ENCODE results near the gene CDSN. TPM values are rescaled to one million over a fixed set of nuclear protein-coding genes. Genes with fewer than 3 reads are reported as not detected.

CDSN gene
- total and polyA plus RNA-seq, 12 donors: 0.03 to 0.08 TPM; not detected in 10

- DNase-seq: no peak
- no peaks in the 10 kb centered on the region for H3K4me1 ChIP-seq (replicated peaks in 1 of 2)
- no peaks in the 10 kb centered on the region for H3K36me3 ChIP-seq (replicated peaks in 1 of 2)
- no peaks in the 10 kb centered on the region for H3K27me3 ChIP-seq
- intact Hi-C loops (cut with DNase I): no loop called here
- H3K9me3 ChIP-seq (replicated peaks in 1 of 3): no peaks in the 10 kb centered on the region
- TF ChIP-seq CTCF (IDR thresholded peaks at IDR 0.05) (no peak), POLR2A (IDR thresholded peaks at IDR 0.05) (no peak)
- WGBS, 4 donors: 59 to 78% (median 72%) methylated on average over 10 to 11 of the region's 11 CpGs
- H3K4me3 ChIP-seq: no peak overlapping the region
- H3K27ac ChIP-seq: no peak overlapping the region
Measured at GRCh38 chr6:31143148-31143547, 22.9 kb upstream of the CDSN start.

GRCh38 chr6:31142361-31142761 lies 22.1 kb upstream of the CDSN start:
- H3K36me3 ChIP-seq (replicated peaks in 1 of 2): no peaks in the 10 kb centered on the region
- TF ChIP-seq POLR2A (IDR thresholded peaks at IDR 0.05) (no peak), CTCF (IDR thresholded peaks at IDR 0.05) (no peak)
- peaks cover 0 to 4% of the 10 kb centered on the region in 2 donors for H3K4me1 ChIP-seq (replicated peaks in 1 of 2)
- no peak for DNase-seq
- no peaks in the 10 kb centered on the region for H3K27me3 ChIP-seq
- no peaks in the 10 kb centered on the region for H3K9me3 ChIP-seq (replicated peaks in 1 of 3)
- intact Hi-C loops (cut with DNase I): no loop called here
- no peak overlapping the region for H3K4me3 ChIP-seq
- 57 to 71% (median 65%) methylated on average over 2 of the region's 2 CpGs for WGBS, 4 donors
- H3K27ac ChIP-seq: no peak overlapping the region

GRCh38 chr6:31140643-31141042 lies 20.4 kb upstream of the CDSN start:
- Histone ChIP-seq H3K27ac (no peak overlapping the region), H3K4me1 (replicated peaks in 1 of 2) (peaks cover 0 to 4% of the 10 kb centered on the region in 2 donors), H3K27me3 (no peaks in the 10 kb centered on the region), H3K36me3 (replicated peaks in 1 of 2) (no peaks in the 10 kb centered on the region), H3K9me3 (replicated peaks in 1 of 3) (no peaks in the 10 kb centered on the region), H3K4me3 (no peak overlapping the region)
- no peak for DNase-seq
- TF ChIP-seq CTCF (IDR thresholded peaks at IDR 0.05): no peak
- no peak for TF ChIP-seq POLR2A (IDR thresholded peaks at IDR 0.05)
- 76 to 97% (median 84%) methylated on average over 7 to 15 of the region's 15 CpGs for WGBS, 4 donors
- intact Hi-C loops (cut with DNase I): no loop called here

- no peaks in the 10 kb centered on the region for H3K36me3 ChIP-seq (replicated peaks in 1 of 2)
- DNase-seq: no peak
- no peaks in the 10 kb centered on the region for H3K9me3 ChIP-seq (replicated peaks in 1 of 3)
- no peaks in the 10 kb centered on the region for H3K27me3 ChIP-seq
- peaks cover 0 to 4% of the 10 kb centered on the region in 2 donors for H3K4me1 ChIP-seq (replicated peaks in 1 of 2)
- 19 to 34% (median 22%) methylated on average over 4 of the region's 4 CpGs for WGBS, 4 donors
- H3K27ac ChIP-seq: no peak overlapping the region
- no peak overlapping the region for H3K4me3 ChIP-seq
- intact Hi-C loops (cut with DNase I): loop anchor here (2.0 to 5.0 kb wide), 4 partner anchors 53 to 238 kb away; no protein-coding TSS in a partner anchor
- TF ChIP-seq POLR2A (IDR thresholded peaks at IDR 0.05) (no peak), CTCF (IDR thresholded peaks at IDR 0.05) (no peak)
Measured at GRCh38 chr6:31139599-31139998, 19.4 kb upstream of the CDSN start.
